ENCODE data around the gene CSH2. TPM values are rescaled to one million over a fixed set of nuclear protein-coding genes. Genes with fewer than 3 reads are reported as not detected.
"Not testable (repeated sequence)": the region's sequence is repeated elsewhere in the genome, so short reads cannot be mapped to it uniquely, and the experiment has no call there.

CSH2 gene
- 1 to 10 TPM in 1 of 5 donors, under 1 TPM in 1, not detected in 3; 0.88 to 5.8 TPM for polyA plus RNA-seq (ENCODE audit: insufficient read depth in 1 of 5, insufficient read length in 5 of 5, low replicate concordance in 1 of 5)
- long read RNA-seq, donor 1, transcript CSH2-201 (4 exons, 1,173 nt), result minor isoform, 11 of 461 reads
- long read RNA-seq, donor 1, transcript CSH2-205 (1 exons, 1,660 nt), result minor isoform, 66 of 461 reads
- long read RNA-seq, donor 1, transcript CSH2-204 (3 exons, 1,172 nt), result minor isoform, 46 of 461 reads
- long read RNA-seq, donor 1, transcript CSH2-203 (5 exons, 920 nt), result major isoform, 238 of 461 reads
- long read RNA-seq, donor 1, partial matches to known transcripts, result 93 of 461 reads
- long read RNA-seq, donor 1, other reads (novel, unspliced or antisense), result 7 of 461 reads
- long read RNA-seq, donor 2, transcript CSH2-205 (1 exons, 1,660 nt), result major isoform, 5 of 9 reads
- long read RNA-seq, donor 2, partial matches to known transcripts, result 0 of 9 reads
- long read RNA-seq, donor 2, other reads (novel, unspliced or antisense), result 0 of 9 reads
- long read RNA-seq, donor 3, result 0 reads
- long read RNA-seq, donor 4, partial matches to known transcripts, result 0 of 1 reads
- long read RNA-seq, donor 4, other reads (novel, unspliced or antisense), result 0 of 1 reads
- long read RNA-seq, donor 5, partial matches to known transcripts, result 0 of 2 reads
- long read RNA-seq, donor 5, other reads (novel, unspliced or antisense), result 0 of 2 reads
- long read RNA-seq, donor 6, result 0 reads
- long read RNA-seq, donor 7, result 0 reads
- long read RNA-seq, donor 8, result 0 reads

GRCh38 chr17:63873577-63873976, at the start of gene CSH2:
CSH2 (minus strand) TSS chr17:63873677; CDS start chr17:63873614, 63 bp downstream.
- DNase-seq, result not testable (repeated sequence)

GRCh38 chr17:63922402-63922801, 48.9 kb upstream of the CSH2 start:
- not testable (repeated sequence) for DNase-seq

- not testable (repeated sequence) for DNase-seq
These were observed 47.3 kb upstream of the CSH2 start for GRCh38 chr17:63920779-63921178.

- DNase-seq, result not testable (repeated sequence)
These were observed 46.6 kb upstream of the CSH2 start for GRCh38 chr17:63920050-63920449.

GRCh38 chr17:63919311-63919723, 45.8 kb upstream of the CSH2 start:
- peak; percentile 32 to 45 for DNase-seq

GRCh38 chr17:63918789-63919305, 45.4 kb upstream of the CSH2 start, which contains the start of gene GH1:
GH1 (minus strand) TSS chr17:63918839; CDS start chr17:63918776, 63 bp downstream.
- DNase-seq, result not testable (repeated sequence)

- DNase-seq, result no peak
These were observed 44.8 kb upstream of the CSH2 start for GRCh38 chr17:63918305-63918704.

- DNase-seq, result no peak
These were observed 44.2 kb upstream of the CSH2 start for GRCh38 chr17:63917646-63918045.

- not testable (repeated sequence) for DNase-seq
These were observed 43.7 kb upstream of the CSH2 start for GRCh38 chr17:63917206-63917605.

GRCh38 chr17:63916566-63917185, 43.2 kb upstream of the CSH2 start:
- DNase-seq, result no peak

- DNase-seq, result not testable (repeated sequence)
These were observed 42.3 kb upstream of the CSH2 start for GRCh38 chr17:63915753-63916152.

- no peak for DNase-seq
These were observed 41.0 kb upstream of the CSH2 start for GRCh38 chr17:63914471-63914870.

- peak in 1 of 2 donors; percentile 15 for DNase-seq
These were observed 38.2 kb upstream of the CSH2 start for GRCh38 chr17:63911657-63912100.

- DNase-seq, result no peak
These were observed 37.7 kb upstream of the CSH2 start, which contains the start of gene CSHL1 for GRCh38 chr17:63911041-63911635. CSHL1 (minus strand) TSS chr17:63911258; CDS start chr17:63911196, 62 bp downstream.

- DNase-seq, result no peak
These were observed 36.6 kb upstream of the CSH2 start for GRCh38 chr17:63910096-63910495.

GRCh38 chr17:63909586-63909985, 36.1 kb upstream of the CSH2 start:
- DNase-seq, result not testable (repeated sequence)

- peak in 1 of 2 donors; percentile 17 for DNase-seq
These were observed 33.8 kb upstream of the CSH2 start for GRCh38 chr17:63907161-63907778.

GRCh38 chr17:63904796-63905195, 31.3 kb upstream of the CSH2 start:
- not testable (repeated sequence) for DNase-seq

GRCh38 chr17:63903787-63904201, 30.3 kb upstream of the CSH2 start:
- not testable (repeated sequence) for DNase-seq

GRCh38 chr17:63901971-63902370, 28.5 kb upstream of the CSH2 start:
- DNase-seq, result not testable (repeated sequence)
